GM21723 (cell line): Measurements from ENCODE around the gene GPR25.

Source experiments
- ATAC-seq: cut with Tn5 transposase; IDR thresholded peaks from one replicate; pipeline ENCODE4 v1.9.1; 2021; ENCODE audit warnings: mild to moderate bottlenecking, moderate library complexity; ENCODE audit not compliant: unreplicated experiment

GPR25 gene

GRCh38 chr1:200869753-200870391, 2.9 kb upstream of the GPR25 start:
- ATAC-seq: peak; percentile 53

GRCh38 chr1:200873116-200873670, 412 bp downstream of the GPR25 start:
- no peak for ATAC-seq

- no peak for ATAC-seq
These were observed 1.1 kb downstream of the GPR25 start for GRCh38 chr1:200873671-200874397.

- no peak for ATAC-seq
These were observed 1.9 kb downstream of the GPR25 start for GRCh38 chr1:200874694-200875093.

GRCh38 chr1:200875416-200875815, 2.6 kb downstream of the GPR25 start:
- ATAC-seq: no peak

- ATAC-seq: no peak
These were observed 4.2 kb downstream of the GPR25 start for GRCh38 chr1:200877010-200877409.

GRCh38 chr1:200877839-200878551, 5.2 kb downstream of the GPR25 start:
- ATAC-seq: peak; percentile 55

- peak; percentile 48 for ATAC-seq
These were observed 7.4 kb downstream of the GPR25 start for GRCh38 chr1:200880212-200880611.

GRCh38 chr1:200883118-200883517, 10.3 kb downstream of the GPR25 start:
- ATAC-seq: no peak

- no peak for ATAC-seq
These were observed 13.0 kb downstream of the GPR25 start for GRCh38 chr1:200885623-200886402.

GRCh38 chr1:200886594-200886993, 13.8 kb downstream of the GPR25 start:
- ATAC-seq: no peak

- no peak for ATAC-seq
These were observed 14.3 kb downstream of the GPR25 start for GRCh38 chr1:200887036-200887435.

GRCh38 chr1:200887772-200888348, 15.1 kb downstream of the GPR25 start:
- ATAC-seq: no peak

GRCh38 chr1:200888349-200888838, 15.6 kb downstream of the GPR25 start:
- ATAC-seq: peak; percentile 94

- no peak for ATAC-seq
These were observed 16.8 kb downstream of the GPR25 start for GRCh38 chr1:200889571-200889970.

- ATAC-seq: no peak
These were observed 17.2 kb downstream of the GPR25 start for GRCh38 chr1:200890027-200890426.

- ATAC-seq: no peak
These were observed 18.3 kb downstream of the GPR25 start for GRCh38 chr1:200890818-200891773.

- no peak for ATAC-seq
These were observed 19.0 kb downstream of the GPR25 start for GRCh38 chr1:200891774-200892157.

GRCh38 chr1:200892546-200892945, 19.8 kb downstream of the GPR25 start:
- ATAC-seq: no peak
